Embryonic facial prominence (tissue), 1 donor: Measurements from ENCODE around the gene COL28A1.

ENCODE experiments used
- DNase-seq: peaks from one replicate; pipeline ENCODE4 v3.0.0-alpha.2; 2016; ENCODE audit errors: extremely low spot score

COL28A1 gene

GRCh38 chr7:7330997-7331396 lies 204.7 kb downstream of the COL28A1 start:
- no peak for DNase-seq

- peak; percentile 31 for DNase-seq
These were observed 206.3 kb downstream of the COL28A1 start for GRCh38 chr7:7329326-7329725.

GRCh38 chr7:7327423-7327822 lies 208.2 kb downstream of the COL28A1 start:
- DNase-seq = no peak

GRCh38 chr7:7324698-7325097 lies 211.0 kb downstream of the COL28A1 start:
- no peak for DNase-seq

- no peak for DNase-seq
These were observed 211.8 kb downstream of the COL28A1 start for GRCh38 chr7:7323921-7324320.

- no peak for DNase-seq
These were observed 212.3 kb downstream of the COL28A1 start for GRCh38 chr7:7323352-7323751.

- DNase-seq = no peak
These were observed 214.0 kb downstream of the COL28A1 start for GRCh38 chr7:7321681-7322080.

- DNase-seq = no peak
These were observed 217.1 kb downstream of the COL28A1 start for GRCh38 chr7:7318601-7319000.

GRCh38 chr7:7317850-7318249 lies 217.8 kb downstream of the COL28A1 start:
- DNase-seq = no peak

GRCh38 chr7:7315851-7316250 lies 219.8 kb downstream of the COL28A1 start:
- no peak for DNase-seq

GRCh38 chr7:7312323-7312722 lies 223.3 kb downstream of the COL28A1 start:
- DNase-seq = no peak

- no peak for DNase-seq
These were observed 224.7 kb downstream of the COL28A1 start for GRCh38 chr7:7311001-7311400.

GRCh38 chr7:7309203-7309602 lies 226.5 kb downstream of the COL28A1 start:
- DNase-seq = no peak
